Right cardiac atrium (tissue), 5 donors: ENCODE results near the gene RCC2. TPM values are rescaled to one million over a fixed set of nuclear protein-coding genes. Genes with fewer than 3 reads are reported as not detected.

Experiments used
- ATAC-seq, 2 donors: fragments of 200-7000 bp; cut with Tn5 transposase; one replicate each; pipeline versions ENCODE4 v1.8.0 to v1.9.1; 2020; ENCODE audit warnings: moderate library complexity in 2 of 2, mild to moderate bottlenecking in 1 of 2
- DNase-seq, 3 donors: peaks; one replicate each; pipeline ENCODE4 v3.0.0-alpha.2; 2020
- H3K27ac ChIP-seq: one replicate; pipeline ENCODE4 v1.5.1; 2013; ENCODE audit warnings: mild to moderate bottlenecking, low read length, control low read depth, moderate library complexity
- H3K27me3 ChIP-seq: one replicate; pipeline ENCODE4 v1.6.1; 2013; ENCODE audit not compliant: control insufficient read depth, insufficient read depth
- H3K4me1 ChIP-seq: one replicate; pipeline ENCODE4 v1.6.1; 2013; ENCODE audit warnings: low read length; ENCODE audit not compliant: control insufficient read depth, insufficient read depth
- H3K4me3 ChIP-seq: one replicate; pipeline ENCODE4 v1.5.1; 2013; ENCODE audit warnings: low read length, control low read depth
- H3K9me3 ChIP-seq: one replicate; pipeline ENCODE4 v1.6.1; 2013; ENCODE audit warnings: low read length; ENCODE audit not compliant: control insufficient read depth
- WGBS: extraction: QIAGEN DNeasy Blood & Tissue Kit; methylation state at CpG from one replicate; pipeline ENCODE4 v1.1.7; 2013; 5-methylcytosine and 5-hydroxymethylcytosine counted together
- intact Hi-C, 4 donors: fragments of 100-400 bp; cut with DNase I; formaldehyde crosslinking; loops; one replicate each; pipeline versions ENCODE4 v1.11.0 to v1.14.0; 2022 to 2023
- polyA plus RNA-seq: library from polyadenylated mRNA; stranded (reverse); fragments of 200-250 nt; gene quantifications from one replicate; pipeline ENCODE4 v1.2.3, GENCODE V29; 2013
- total RNA-seq, 4 donors: library from RNA; stranded (reverse); fragmentation: NEBNext Ultra II Directional; extraction: Animal tissue kit (Norgen Biotek cat#: 25700); gene quantifications; one replicate each; pipeline ENCODE4 v1.2.1, GENCODE V29; 2021
- donor health status: healthy with polysubstance abuse.
- donor health status: DM: no; HTN: yes; CAD: no.
- donor health status: DM: no; HTN: no; CAD: no.
- donor health status: DM: no; HTN: yes; CAD: no; lungs with severe emphysema.
- donor health status: DM: yes; HTN: yes; CAD: no.

Gene RCC2
- total and polyA plus RNA-seq, 5 donors = 7.8 to 19.0 (median 13.8) TPM

GRCh38 chr1:17372955-17373354, 66.5 kb downstream of the RCC2 start:
- no peak overlapping the region for H3K4me3 ChIP-seq
- intact Hi-C loops = no loop called here
- no peaks in the 10 kb centered on the region for H3K4me1 ChIP-seq
- no peaks in the 10 kb centered on the region for H3K9me3 ChIP-seq
- no peaks in the 10 kb centered on the region for H3K27me3 ChIP-seq
- DNase-seq (peak in 1 of 3 donors; percentile 17), ATAC-seq (no peak)
- WGBS = 68% methylated on average over 18 of the region's 18 CpGs
- H3K27ac ChIP-seq = no peak overlapping the region

DNA sequence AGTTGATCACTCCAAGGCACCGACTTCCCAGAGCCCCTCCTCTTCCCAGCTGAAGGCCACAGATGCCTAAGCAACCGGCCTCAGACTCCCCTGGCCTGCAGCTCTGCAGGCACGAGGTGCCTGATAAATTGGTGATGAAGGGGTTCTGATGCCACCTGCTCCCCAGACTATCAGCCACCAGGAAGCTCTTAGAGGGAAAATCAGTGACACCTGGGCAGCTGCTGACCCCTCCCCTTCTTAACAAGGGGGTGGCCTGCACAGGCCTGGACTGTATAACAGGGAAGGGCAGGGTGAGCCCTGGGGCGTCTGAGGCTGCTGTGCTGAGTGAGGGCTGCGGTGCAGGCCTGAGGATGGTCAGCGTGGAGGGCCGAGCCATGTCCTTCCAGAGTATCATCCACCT, 67.6 kb downstream of the RCC2 start, which contains the start of gene PADI6:
TSS of gene PADI6 (plus strand) at position 301 of the 400 bp plus-strand sequence. CDS start at position 351, 50 bp downstream.
- Histone ChIP-seq H3K4me1 (no peaks in the 10 kb centered on the region), H3K4me3 (no peak within 1 kb of the TSS), H3K27ac (no peak within 1 kb of the TSS), H3K27me3 (no peaks in the 10 kb centered on the region), H3K9me3 (no peaks in the 10 kb centered on the region)
- 56% methylated on average over 7 of the region's 7 CpGs for WGBS
- ATAC-seq (peak in 1 of 2 donors; percentile 30), DNase-seq (peak in 1 of 3 donors; percentile 18)
- intact Hi-C loops = no loop called here

DNA sequence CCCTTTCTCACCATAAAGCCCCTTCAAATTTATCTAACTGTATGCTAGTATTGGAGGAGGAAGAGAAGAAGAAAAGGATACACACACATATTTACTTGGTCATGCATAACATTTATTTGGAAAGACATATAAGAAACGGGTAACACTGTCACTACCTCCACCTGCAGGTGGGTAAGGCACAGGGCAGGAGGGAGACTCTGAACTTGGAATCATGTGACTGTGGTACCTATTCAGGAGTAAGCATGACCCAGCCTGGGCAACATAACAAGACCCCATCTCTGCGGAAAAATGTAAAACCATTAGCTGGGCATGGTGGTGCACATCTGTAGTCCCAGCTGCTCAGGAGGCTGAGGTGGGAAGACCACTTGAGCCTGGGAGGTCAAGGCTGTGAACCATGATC, 68.9 kb downstream of the RCC2 start:
- DNase-seq = peak in 1 of 3 donors; percentile 3
- Histone ChIP-seq H3K9me3 (no peaks in the 10 kb centered on the region), H3K4me3 (no peak overlapping the region), H3K27me3 (no peaks in the 10 kb centered on the region), H3K27ac (no peak overlapping the region), H3K4me1 (no peaks in the 10 kb centered on the region)
- intact Hi-C loops = no loop called here
- 61% methylated on average over 2 of the region's 2 CpGs for WGBS
- ATAC-seq = no peak

DNA sequence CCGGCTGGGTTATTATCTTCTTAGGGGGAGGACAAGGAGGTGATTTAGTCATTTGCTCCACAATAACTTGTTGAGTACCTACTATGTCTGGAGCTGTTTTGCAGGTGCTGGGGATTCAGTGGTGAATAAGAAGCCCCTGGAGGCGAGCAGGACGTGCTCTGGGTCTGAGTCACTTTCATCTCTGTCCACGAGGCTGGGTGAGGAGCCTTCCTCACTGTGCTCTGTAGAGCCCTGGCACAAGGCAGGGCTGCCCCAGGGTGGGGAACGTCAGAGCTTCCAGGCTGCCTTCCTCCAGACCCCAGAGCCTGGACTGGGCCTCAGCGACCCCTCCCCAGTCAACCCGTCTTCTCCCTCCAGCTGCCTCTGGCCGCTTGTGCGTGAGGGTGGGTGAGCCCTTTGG, 70.0 kb downstream of the RCC2 start:
- Histone ChIP-seq H3K27ac (no peak overlapping the region), H3K9me3 (no peaks in the 10 kb centered on the region), H3K27me3 (no peaks in the 10 kb centered on the region), H3K4me3 (no peak overlapping the region), H3K4me1 (no peaks in the 10 kb centered on the region)
- 69% methylated on average over 9 of the region's 9 CpGs for WGBS
- ATAC-seq (no peak), DNase-seq (peak in 1 of 3 donors; percentile 24)
- intact Hi-C loops = no loop called here

DNA sequence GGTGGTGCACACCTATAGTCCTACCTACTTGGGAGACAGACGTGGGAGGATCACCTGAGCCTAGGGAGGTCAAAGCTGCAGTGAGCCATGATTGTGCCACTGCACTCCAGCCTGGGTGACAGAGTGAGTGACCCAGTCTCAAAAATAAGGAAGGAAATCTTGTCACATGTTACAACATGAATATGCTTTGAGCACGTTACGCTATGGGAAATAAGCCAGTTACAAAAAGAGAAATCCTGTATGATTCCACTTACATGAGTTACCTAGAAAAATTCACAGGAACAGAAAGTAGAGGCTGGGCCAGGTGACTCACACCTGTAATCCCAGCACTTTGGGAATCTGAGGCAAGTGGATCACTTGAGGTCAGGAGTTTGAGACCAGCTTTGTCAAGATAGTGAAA, 74.2 kb downstream of the RCC2 start:
- Histone ChIP-seq H3K4me3 (no peak overlapping the region), H3K9me3 (no peaks in the 10 kb centered on the region), H3K4me1 (no peaks in the 10 kb centered on the region), H3K27me3 (no peaks in the 10 kb centered on the region), H3K27ac (no peak overlapping the region)
- intact Hi-C loops = no loop called here
- no peak for DNase-seq
- no peak for ATAC-seq
- 68% methylated on average over 3 of the region's 3 CpGs for WGBS

- intact Hi-C loops = no loop called here
- H3K4me1 ChIP-seq = no peaks in the 10 kb centered on the region
- no peaks in the 10 kb centered on the region for H3K27me3 ChIP-seq
- H3K4me3 ChIP-seq = no peak overlapping the region
- no peak overlapping the region for H3K27ac ChIP-seq
- H3K9me3 ChIP-seq = no peaks in the 10 kb centered on the region
- DNase-seq (no peak), ATAC-seq (no peak)
- 77% methylated on average over 4 of the region's 4 CpGs for WGBS
These were observed 75.7 kb downstream of the RCC2 start for GRCh38 chr1:17363771-17364170.

- DNase-seq = no peak
- intact Hi-C loops = no loop called here
- WGBS = 86% methylated on average over 12 of the region's 12 CpGs
These were observed 76.1 kb downstream of the RCC2 start for GRCh38 chr1:17363351-17363750.

GRCh38 chr1:17361687-17362086, 77.8 kb downstream of the RCC2 start:
- no peaks in the 10 kb centered on the region for H3K27me3 ChIP-seq
- WGBS = 78% methylated on average over 4 of the region's 4 CpGs
- intact Hi-C loops = no loop called here

More at GRCh38 chr1:17363351-17363750, 76.1 kb downstream of the RCC2 start:
- no peak overlapping the region for H3K27ac ChIP-seq
- H3K4me1 ChIP-seq = no peaks in the 10 kb centered on the region
- no peak overlapping the region for H3K4me3 ChIP-seq
- no peak for ATAC-seq
- H3K27me3 ChIP-seq = no peaks in the 10 kb centered on the region
- H3K9me3 ChIP-seq = no peaks in the 10 kb centered on the region

DNA sequence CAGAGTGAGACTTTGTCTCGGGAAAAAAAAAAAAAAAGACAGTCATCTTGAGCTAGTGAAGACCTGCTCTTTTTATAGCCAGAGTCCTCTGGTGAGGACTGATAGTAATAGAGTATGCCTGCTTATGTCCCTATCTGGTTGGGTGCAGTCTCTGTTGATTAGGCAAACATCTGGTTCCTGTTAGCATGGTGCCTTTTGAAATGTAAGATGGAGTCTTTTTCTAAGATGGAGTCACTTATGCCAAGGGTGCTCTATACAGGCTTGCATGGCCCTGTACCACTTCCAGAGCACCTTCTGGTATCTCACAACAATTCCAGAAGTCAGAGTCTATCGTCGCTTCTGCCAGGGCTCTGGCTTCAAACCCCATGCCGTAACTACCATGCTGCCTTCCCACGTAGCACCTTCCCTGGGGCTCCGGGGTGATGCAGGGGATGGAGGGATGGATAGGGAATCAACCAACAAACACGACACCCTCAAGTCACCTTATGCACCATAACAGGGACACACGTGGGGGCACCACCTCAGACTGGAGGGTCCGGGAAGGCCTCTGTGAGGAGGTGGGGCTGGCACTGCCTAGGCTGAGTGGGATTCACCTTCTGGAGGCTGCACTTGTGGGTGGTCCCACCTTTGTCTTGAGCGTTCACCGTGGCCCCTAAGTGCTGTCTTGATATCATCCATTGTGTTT, 79.1 kb downstream of the RCC2 start:
- 81% methylated on average over 11 of the region's 11 CpGs for WGBS
- Histone ChIP-seq H3K4me1 (no peaks in the 10 kb centered on the region), H3K27me3 (no peaks in the 10 kb centered on the region), H3K4me3 (no peak overlapping the region), H3K9me3 (no peaks in the 10 kb centered on the region), H3K27ac (no peak overlapping the region)
- no peak for ATAC-seq
- DNase-seq = no peak
- intact Hi-C loops = no loop called here

More at GRCh38 chr1:17361687-17362086, 77.8 kb downstream of the RCC2 start:
- Histone ChIP-seq H3K4me3 (no peak overlapping the region), H3K9me3 (no peaks in the 10 kb centered on the region), H3K27ac (no peak overlapping the region), H3K4me1 (no peaks in the 10 kb centered on the region)
- ATAC-seq = no peak
- no peak for DNase-seq

DNA sequence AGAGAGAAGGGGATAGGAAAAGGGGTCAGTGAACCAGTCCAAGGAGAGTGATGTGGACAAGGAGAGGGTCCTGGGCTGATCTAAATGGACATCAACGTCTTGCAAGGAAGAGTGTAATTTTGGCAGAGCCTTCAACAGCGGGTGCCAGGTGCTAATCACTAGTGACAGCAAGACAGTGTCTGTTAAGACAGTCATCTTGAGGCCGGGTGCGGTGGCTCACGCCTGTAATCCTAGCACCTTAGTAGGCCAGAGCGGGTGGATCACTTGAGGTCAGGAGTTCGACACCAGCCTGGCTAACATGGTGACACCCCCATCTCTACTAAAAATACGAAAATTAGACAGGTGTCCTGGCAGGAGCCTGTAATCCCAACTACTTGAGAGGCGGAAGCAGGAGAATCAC, 79.7 kb downstream of the RCC2 start:
- Histone ChIP-seq H3K4me1 (no peaks in the 10 kb centered on the region), H3K27ac (no peak overlapping the region), H3K27me3 (no peaks in the 10 kb centered on the region), H3K4me3 (no peak overlapping the region), H3K9me3 (no peaks in the 10 kb centered on the region)
- DNase-seq = no peak
- ATAC-seq = no peak
- intact Hi-C loops = no loop called here
- 77% methylated on average over 9 of the region's 9 CpGs for WGBS

DNA sequence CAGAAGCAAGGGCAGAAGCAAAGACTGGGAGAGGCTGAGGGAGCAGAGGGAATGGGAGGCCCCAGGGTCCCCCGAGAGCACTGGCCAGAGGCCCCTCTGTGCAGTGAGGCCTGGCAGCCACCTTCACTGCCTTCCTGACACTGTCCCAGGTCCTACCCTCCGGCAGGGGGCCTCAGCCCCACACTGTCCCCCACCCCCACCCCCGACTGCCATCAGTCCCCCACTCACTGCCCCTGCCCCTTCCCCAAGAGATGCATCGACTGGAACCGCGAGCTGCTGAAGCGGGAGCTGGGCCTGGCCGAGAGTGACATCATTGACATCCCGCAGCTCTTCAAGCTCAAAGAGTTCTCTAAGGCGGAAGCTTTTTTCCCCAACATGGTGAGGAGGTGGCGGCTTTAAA, 80.4 kb downstream of the RCC2 start:
- Histone ChIP-seq H3K27me3 (no peaks in the 10 kb centered on the region), H3K9me3 (no peaks in the 10 kb centered on the region), H3K4me3 (no peak overlapping the region), H3K27ac (no peak overlapping the region), H3K4me1 (no peaks in the 10 kb centered on the region)
- intact Hi-C loops = no loop called here
- no peak for DNase-seq
- 44% methylated on average over 11 of the region's 11 CpGs for WGBS
- ATAC-seq = no peak

GRCh38 chr1:17358557-17358956, 80.9 kb downstream of the RCC2 start:
- H3K4me1 ChIP-seq = no peaks in the 10 kb centered on the region
- intact Hi-C loops = no loop called here
- ATAC-seq = no peak
- no peak for DNase-seq
- WGBS = 80% methylated on average over 4 of the region's 4 CpGs
- H3K9me3 ChIP-seq = no peaks in the 10 kb centered on the region
- no peaks in the 10 kb centered on the region for H3K27me3 ChIP-seq
- no peak overlapping the region for H3K27ac ChIP-seq
- H3K4me3 ChIP-seq = no peak overlapping the region
